Left forelimb (tissue), 1 donor: Measurements from ENCODE around the gene UFC1.
A peak's percentile ranks its signal among the peaks of the same experiment; 100 is the strongest.

ENCODE experiments used
- DNase-seq: peaks from one replicate; pipeline ENCODE4 v3.0.0-alpha.2; 2018; ENCODE audit warnings: low spot score

UFC1 gene

DNA sequence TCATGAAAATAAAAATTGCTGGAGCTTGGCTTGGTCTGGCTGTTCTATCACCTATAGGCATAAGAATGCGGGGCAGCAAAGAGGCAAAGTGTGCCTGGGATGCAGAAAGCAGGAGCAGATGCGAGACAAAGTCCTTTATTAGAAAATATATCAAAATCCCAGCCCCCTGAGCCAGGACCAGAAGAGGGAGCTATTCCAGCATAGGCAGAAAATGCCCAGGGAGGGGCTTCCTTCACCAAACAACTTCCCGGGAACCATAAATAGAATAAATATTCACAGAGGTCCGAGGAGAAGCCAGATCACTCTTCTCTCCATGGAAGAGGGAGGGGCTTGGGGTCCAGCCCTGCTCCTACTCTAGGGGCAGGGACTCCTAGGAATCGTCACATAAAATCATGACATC, 17.4 kb downstream of the UFC1 start:
- DNase-seq, result no peak

DNA sequence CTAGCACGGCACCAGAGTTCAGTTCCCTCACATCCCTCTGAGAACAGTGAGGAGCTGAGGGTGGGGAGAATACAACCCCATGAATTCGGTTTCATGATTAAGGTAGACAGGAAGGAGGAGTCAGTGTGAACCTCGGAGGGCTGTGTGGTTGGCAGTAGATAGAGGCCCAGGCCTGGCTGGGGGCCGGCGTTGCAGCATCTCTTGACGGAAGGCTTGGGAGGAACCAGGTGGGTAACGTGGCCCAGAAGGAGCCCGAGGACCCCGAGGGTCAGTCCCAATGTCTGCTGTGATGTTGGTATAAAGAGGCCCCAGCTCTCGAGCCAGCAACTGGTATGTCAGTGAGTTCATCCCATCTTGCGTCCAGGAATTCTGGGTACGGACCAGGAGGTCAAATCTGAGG, 17.9 kb downstream of the UFC1 start:
- no peak for DNase-seq

DNA sequence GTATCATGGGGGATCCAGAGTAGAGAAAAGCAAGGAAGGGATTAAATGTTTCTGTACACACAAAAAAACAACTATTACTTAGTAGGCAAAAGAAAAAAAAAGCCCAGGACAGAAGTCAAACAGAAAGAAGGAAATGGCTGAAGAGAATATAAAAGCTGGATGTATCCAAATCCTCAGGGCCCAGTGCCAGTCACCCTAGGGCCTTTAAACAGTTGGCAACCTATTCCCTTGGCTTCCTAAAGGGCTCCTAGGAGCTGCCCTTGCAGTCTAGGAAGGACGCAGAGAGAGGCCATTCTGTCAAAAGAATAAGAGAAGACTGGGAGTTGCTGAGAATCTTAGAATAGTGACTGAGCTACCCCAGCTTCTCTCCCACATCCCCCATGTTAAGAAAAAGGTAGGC, 18.6 kb downstream of the UFC1 start:
- DNase-seq, result no peak

DNA sequence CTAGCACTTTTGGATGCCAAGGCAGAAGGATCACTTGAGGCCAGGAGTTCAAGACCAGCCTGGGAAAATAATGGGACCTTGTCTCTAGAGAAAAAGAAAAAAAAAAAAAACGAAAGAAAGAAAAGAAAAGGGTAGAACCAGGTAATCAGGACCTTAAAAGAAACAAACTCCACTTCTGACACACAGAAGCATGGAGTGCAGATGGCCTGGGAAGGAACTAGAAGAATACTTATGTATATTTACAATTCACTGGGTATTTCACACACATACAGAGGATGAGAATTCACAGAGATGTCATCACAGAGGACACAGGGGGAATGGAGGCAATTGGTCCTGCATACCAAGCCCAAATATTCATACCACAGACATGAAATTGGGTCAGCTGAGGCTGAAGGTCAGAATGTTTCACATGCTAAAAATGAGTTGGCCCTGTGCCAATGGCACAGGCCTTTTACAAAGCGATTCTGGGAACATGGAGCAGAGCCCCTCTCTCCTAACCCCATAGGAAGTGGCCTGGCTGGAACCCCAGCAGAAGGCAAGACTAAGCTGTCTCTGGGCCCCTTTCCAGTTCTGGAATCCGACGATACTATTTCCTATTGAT, 19.1 kb downstream of the UFC1 start:
- DNase-seq, result no peak

DNA sequence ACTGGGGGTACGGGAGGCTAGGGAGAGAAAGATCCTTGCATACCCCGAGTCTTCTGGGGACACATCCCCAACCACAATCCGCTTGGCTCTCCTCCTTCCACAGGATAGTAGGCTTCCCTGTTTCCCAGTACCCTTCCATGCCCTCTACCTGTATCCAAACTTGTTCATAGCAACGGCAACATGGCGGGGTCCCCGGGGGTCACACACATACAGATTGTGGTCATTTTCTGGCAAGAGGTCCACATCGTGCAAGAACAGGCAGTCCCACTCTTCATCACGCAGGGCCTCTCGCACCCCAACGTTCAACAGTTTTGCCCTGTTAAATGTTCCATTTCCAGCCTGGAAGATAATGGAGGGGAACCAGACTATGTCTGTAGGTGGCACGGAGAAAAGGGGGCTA, 19.9 kb downstream of the UFC1 start:
- no peak for DNase-seq

DNA sequence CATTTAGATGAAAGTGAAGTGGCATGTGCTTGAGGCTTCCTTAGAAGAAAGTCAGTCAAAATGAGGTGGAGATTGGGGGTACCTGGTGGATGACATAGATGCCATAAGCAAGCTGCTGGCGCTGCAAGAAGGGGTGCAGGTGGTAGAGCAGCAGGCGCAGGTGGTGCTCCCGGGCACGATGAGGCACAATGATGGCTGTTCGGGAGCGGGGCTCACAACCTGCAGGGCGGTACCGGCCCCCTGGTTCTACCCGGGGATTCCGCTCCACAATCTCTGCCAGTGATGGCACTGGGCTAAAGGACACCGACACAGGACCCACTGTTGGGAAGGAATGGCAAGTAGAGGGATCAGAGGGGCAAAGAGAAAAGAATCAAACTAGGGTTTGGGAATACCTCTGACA, 21.1 kb downstream of the UFC1 start:
- no peak for DNase-seq

DNA sequence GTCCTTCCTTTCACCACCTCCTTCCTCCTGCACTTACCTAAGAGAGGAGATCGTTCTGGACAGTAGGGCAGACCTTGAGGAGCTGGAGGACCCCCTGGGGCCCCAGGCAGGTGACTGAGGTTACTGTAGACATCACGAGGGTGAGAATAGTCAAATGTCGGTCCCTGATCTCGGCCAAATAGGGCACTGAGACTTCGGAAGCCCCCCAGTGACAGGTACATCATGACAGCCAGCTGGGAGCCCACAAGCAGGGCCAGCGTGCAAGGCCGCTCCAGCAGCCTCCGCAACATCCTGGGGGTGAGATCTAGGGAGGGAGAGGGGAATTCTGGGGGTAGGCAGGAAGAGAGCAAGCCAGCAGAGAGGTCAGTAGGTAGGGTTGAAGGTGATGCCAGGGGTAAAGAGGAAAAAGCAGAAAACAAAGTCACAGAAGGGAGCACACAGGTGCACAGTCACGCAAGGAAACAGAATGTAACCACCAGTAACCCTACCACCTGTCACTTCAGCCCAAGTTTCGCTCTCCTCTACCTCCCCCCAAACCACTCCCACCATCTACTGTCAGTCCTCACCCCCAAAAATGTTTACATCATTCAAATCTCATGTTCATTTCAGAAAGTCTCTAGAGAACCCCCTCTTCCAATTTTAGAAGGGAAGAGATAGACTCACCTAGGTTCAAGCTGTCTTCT, 22.1 kb downstream of the UFC1 start:
- DNase-seq, result no peak

DNA sequence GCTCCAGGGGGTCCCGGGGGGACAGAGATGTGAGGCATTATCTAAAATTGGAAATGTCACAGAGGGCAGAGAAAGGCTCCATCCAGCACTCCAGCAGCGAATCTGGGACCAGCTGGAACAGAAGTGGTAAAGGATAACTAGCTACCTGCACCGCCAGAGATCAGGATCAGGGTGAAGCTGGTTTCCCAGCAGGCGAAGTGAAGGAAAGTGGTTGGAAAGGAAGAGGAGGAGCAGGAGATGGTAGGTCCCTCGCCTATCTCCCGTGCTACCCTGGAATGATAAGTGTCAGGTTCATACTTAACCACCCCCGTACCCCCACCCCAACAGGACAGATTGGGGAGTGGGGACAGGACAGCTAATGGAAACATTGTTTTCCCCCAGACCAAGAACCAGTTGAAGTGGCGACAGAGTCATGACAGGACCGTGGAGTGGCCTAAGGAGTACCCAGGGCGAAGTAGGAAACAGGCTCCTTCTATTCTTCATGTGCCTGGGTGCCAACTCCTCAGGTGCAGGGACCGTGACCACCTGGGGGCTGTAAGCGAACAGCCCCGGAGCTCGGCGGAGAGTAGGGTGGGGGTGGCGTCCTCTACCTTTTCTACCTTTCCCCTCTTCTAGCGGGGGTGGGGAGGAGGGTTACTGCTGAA, 22.8 kb downstream of the UFC1 start:
- DNase-seq, result no peak

DNA sequence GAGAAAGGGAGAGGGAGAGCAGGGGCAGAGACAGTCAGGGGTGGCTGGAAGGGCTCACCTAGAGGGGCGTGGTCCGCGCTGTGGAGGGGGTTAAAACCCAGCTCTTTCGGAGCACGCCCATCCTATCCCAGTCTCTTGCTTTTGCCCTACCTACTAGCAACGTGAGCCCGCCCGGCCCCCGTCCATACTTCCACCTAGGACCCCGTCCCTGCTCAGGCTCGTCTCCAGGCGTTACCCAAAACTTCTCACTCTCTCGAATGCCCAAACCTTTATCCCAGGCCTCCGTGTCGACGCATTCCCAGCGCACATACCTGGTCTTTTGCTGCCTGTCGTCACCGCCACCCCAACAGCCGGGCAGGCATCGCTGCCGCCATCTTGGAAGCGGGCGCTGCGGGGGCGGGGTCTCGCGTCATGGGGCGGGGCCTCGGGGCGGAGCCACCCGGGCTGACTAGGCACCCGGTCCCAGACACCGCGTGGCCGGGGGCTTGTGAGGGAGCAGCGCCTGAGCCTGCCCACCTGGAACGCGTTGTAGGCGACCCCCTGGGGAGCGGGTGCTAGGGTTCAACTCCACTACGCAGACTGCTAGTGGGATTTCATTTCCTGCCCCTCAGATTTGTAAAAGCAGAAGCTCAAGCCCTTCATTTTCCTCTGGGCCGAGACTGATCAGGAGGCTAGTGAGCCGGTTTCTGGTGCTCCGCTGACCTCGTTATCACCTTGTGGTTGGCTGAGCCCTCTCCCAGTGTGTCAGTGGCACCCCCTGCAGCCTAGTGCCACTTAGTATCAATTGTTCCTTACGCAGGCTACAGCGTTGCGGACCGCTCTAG, 23.5 kb downstream of the UFC1 start, which contains the start of gene B4GALT3:
TSS of gene B4GALT3 (minus strand) at position 396 of the 824 bp plus-strand sequence. CDS start 1,447 bp downstream, outside the sequence.
- DNase-seq, result peak; percentile 96

DNA sequence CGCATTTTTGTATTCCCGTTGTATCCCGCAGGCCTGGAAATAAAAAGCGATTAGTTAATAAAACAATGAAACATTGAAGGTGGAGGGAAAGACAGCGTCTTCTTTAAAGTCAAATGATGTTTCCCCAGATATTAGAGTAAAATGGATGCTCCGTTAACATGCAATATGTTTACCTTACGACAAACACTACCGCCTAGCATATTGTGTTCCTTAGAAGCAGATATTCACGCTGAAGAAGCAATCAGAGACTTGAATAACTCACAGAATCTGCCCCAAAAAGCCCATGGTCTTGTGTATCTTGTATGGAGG, 24.1 kb downstream of the UFC1 start:
- no peak for DNase-seq

DNA sequence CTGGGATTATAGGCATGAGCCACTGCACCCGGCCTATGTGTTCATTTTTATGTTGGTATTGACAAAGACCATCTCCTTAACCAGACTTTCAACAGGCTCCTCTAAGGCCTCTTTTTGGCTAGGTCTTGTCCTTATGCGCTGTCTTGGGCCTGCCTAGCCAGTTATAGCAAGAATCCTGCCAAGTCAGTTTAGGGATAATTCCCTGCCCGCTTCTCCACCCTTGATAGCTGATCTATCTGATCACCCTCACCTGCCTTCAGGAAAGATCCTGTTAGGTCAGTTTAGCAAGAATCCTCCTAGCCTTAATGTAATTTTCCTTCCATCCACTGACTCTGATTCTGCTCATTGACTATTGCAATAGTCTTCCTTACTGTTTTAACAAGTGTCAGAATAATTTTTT, 25.9 kb downstream of the UFC1 start:
- DNase-seq, result no peak

DNA sequence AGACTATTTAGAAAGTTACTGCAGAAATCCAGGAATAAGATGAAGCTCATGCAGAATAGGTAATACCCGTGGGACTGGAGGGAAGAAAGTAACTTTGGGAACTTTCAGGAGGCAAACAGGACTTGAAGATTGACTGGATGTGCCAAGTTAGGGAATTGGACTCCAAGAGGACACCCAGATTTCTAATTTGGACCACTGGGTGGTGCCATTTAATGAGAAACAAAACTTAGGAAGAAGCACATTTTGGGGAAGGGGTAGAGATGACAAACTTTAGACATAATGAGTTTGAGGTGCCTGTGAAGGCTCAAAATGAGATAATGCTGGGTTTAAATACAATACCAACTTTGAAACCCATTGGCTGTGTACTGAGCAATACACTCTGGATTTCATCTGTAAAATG, 26.9 kb downstream of the UFC1 start:
- DNase-seq, result no peak

DNA sequence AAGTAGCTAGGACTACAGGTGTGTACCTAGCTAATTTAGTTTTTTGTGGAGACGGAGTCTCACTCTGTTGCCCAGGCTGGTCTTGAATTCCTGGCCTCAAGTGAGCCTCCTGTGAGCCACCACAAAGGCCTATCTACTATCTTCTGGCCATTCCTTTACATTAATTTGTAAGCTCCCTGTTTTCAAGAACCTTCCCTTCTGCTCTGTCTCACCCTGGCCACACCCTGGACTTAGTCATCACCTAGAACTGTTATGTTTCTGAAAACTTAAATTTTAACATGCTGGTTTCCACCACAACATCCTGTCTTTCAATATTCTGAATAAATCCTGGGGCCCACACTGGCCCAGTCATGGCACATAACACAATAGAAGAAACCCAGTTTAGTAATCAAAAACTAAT, 28.4 kb downstream of the UFC1 start:
- DNase-seq, result no peak

DNA sequence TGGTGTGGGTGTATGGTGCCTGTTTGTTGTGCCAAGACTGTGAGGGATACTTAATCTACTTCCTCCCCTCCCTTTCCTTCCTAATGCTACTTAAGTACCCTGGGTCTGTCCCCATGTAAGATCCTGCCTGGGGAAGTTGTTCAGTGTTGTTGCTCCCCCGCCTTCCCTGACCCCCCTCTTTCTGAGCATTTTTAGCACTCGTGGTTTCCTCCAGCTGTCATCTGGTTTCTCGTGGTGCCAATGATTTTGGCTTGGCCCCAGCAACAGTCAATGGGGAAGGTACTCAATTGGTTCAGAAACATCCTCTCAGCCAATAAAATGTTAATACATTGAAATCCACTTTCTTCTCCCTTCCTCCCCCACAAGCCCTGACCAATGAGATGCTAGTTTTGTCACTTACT, 31.5 kb downstream of the UFC1 start:
- DNase-seq, result no peak

DNA sequence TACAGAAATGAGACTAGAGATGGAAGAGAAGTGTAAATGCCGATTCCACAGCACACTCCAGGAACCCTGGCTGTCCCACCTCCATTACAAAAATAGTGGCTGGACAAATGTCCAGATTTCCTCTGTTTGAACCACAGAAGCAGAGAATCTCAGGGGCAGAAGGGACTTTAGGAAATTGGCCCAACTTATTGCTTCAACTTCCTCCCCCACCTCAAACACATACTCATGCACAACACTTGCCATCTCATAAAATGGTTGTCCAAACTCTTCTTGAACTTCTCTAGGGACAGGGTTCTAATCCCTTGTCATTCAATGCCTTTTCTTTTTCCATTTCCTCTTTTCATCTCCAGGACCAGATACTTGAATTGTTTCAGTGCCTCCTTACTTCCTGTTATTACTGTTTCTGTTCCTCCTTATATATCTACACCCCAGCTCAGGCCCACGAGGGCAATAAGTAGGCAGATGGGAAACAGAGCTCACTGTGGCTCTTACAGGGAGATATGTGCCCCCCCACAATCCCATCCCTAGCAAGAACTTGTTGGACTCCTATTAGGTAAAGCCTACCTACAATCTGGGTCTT, 32.0 kb downstream of the UFC1 start:
- DNase-seq, result no peak

DNA sequence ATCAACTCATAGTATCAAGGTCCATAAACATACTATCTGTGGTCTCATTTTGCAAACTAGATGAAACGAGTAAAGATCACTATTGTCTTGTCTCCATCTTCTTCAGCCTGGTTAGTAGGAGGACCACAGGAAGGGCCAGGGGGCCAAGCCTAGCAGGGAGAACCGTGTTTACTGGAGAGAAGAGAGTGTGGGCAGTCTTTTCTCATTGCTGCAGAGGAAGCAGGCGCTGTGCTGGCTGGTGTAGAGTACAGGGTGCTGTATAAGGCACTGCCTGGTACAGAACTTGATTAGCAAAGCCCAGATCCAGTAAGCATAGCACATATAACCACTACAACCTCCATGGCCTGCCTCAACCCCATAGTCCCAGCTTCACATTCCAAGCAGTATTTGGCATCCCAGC, 33.5 kb downstream of the UFC1 start:
- no peak for DNase-seq

DNA sequence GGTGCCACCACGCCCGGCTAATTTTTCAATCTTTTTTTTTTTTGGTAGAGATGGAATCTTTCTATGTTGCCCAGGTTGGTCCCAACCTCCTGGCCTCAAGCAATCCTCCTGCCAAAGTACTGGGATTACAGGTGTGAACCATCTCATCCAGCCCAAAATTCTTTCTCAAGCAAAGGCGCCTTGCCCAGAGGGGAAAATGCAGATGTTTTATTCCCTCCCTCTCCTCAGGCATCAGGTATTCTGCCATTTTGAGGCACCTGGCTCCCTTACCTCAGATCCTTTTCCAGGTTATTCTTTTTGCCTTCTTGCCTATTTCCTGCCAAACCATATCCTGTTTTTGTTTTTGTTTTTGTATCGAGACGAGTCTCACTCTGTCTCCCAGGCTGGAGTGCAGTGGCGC, 34.6 kb downstream of the UFC1 start:
- no peak for DNase-seq

DNA sequence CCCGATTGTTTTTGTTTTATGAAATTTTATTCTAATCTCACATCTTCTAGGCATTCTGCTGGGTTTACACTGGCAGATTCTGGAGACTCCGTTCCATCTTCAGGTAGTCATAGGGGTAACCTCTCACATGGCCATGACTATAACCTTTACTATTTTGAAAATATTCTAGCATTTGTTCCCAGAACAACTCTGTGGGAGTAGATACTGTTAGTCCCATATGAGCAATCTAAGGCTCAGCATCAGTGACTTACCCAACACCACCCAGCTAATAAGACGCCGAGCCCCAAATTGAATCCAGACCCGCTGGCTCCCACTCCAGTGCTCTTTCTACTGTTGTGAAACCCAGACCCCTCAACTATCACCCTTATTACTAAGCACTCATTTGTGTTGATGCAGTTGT, 35.3 kb downstream of the UFC1 start:
- no peak for DNase-seq

DNA sequence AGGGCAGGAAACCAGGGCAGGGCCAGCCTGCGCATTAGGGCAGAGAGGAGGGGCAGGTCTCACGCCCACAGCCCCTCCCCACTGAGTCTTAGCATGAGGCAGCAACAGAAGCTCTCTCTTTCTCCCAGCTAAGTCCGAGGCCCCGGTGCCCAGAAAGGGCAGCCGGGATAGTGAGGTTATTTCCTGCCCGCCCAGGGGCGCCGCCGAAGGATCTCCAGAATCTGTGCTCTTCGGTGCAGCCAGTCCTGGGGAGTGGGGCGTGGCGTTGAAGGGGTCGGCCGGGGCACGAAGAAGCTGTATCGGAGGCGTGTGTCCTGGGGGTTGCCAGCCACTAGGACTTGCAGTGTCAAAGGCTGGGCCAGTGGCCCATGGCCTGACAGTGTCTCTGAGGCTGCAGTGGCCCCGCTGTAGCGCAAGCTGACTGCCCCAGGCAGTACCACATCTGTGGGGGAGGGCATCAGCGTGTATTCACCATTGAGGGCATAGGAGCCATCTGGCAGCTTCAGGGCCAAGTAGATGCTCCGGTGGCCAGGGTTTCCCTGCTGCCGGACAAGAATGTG, 37.3 kb downstream of the UFC1 start:
- DNase-seq, result no peak

DNA sequence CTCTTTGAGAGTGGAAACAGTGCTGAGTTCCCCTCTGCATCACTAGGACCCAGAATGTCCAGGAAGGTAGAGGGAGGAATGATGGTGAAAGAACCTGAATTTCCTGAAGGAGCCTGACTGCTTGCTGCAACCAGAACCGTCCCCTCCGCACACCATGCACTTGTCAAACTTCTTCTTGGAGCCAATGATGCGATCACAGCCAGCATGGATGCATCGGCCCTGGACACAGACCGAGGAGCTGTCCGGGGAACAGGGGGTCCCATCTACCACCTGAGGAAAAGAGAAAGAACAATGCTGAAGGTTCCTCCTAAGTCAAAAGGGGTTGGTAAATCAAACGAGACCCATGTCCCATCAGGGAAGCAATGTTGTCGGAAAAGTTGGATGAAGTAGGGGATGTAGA, 38.2 kb downstream of the UFC1 start:
- no peak for DNase-seq

DNA sequence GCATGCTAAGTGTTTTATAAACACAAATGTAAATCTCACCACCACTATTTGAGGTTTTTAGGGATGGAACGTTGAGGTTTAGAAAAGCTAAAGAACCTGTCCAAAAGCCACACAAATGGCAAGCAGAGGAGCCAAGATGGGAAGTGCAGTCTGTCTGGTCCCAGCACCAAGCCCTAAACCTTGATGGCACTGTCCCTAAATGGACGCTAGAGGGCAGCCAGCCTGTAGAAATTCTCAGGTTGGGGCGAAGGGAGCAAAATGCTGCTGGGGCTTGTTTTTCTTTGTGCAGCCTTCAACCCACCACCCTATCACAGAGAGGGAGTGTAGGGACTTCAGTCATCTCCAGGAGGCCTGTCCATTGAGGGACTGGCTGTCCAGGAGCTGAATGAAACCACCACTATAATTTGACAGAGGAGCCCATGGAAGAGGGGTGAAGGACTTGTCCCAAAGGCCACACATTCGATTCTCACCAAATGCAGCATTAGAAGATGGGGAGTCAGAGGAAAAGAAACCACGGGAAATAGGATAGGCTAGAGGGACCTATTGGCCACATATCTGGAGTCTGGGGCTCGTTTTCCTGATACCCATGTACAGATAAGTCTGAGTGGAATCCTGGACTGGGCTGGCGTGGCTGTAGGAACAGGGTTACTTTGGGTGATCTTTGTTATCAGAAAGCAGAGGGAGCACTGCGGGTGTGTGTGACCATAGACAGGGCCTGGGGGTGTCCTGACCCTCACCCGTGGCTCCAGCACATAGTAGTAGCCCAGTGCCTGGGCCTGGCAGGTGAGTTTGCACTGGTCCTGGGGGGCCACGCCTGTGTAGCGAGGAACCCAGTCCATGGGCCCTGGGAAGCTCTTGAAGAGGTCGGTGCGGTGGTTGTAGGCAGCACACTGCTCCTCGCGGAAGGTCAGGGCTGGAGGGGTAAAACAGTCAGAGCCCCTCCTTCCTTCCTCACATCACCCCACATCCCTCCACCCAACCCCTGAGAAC, 39.0 kb downstream of the UFC1 start:
- DNase-seq, result no peak
